DMS 273 treated with DMSO at 0.1 percent for 48 hours (cell line): Measurements from ENCODE around the gene SIM1.

Source experiments
- DNase-seq: peaks from one replicate; lab custom pipeline; 2025; lab: John Stamatoyannopoulos, UW

Gene SIM1

GRCh38 chr6:100427452-100427851, 37.3 kb downstream of the SIM1 start:
- DNase-seq: no peak

- no peak for DNase-seq
Measured at GRCh38 chr6:100426744-100427338, 37.9 kb downstream of the SIM1 start.

- no peak for DNase-seq
Measured at GRCh38 chr6:100426241-100426640, 38.5 kb downstream of the SIM1 start.

- DNase-seq: no peak
Measured at GRCh38 chr6:100420711-100421110, 44.0 kb downstream of the SIM1 start.

DNA sequence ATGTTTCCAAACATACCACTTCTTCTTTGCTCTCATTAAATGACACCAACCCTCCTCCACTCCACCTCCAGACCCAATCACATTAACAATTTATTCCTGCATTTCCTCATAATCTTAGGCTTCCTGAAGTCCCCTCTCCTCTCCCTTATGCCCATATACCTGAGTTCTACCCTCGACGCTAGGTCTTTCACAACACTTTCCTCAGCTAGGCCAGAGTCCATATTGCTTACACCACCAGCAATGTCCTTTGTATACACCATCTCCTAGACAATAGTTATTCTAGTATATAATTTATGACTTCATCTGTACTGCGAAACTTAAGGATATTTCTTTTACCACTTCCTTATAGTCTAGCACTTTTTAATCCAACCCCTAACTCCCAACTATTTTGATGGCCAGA, 47.7 kb downstream of the SIM1 start:
- no peak for DNase-seq

DNA sequence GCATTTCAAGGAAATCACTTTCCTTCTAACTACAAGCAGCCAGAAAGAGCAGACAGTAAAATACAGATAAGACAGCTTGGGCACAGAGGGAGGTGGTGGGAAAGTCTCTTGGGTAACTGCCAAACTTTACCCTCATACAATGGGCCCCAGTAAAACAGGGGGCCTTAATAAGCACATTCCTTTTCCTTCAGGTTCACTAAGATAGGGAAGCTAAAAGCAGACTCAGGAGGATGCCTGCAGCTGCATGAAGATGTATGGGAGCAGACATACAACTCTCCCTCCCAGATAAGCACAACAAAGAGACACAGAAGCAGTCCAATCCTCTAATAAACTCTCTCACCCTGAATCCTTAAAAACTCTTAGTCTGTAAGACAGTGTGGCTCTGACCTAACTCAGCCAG, 49.0 kb downstream of the SIM1 start:
- DNase-seq: no peak

- no peak for DNase-seq
Measured at GRCh38 chr6:100412872-100413271, 51.8 kb downstream of the SIM1 start.

- DNase-seq: no peak
Measured at GRCh38 chr6:100404051-100404450, 60.7 kb downstream of the SIM1 start.

GRCh38 chr6:100393493-100393892, 71.2 kb downstream of the SIM1 start:
- DNase-seq: no peak

DNA sequence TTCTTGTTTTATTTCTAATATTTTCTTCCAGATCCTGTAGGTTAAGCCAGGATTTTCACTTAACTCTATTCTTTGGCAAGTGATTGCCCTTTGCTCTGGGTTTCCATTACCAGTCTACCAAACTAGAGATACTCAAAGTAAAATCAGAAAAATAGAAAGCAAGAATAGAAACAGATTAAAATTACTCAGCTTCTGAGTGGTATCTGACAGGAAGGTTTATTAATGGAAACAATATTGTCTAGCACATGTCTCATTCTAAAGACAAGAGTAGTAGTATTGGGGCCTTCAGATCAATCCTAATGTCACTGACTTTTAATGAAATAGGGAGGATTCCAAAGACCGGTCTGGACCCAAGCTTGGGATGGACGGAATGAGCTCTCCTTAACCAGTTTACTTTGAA, 72.3 kb downstream of the SIM1 start:
- DNase-seq: no peak

DNA sequence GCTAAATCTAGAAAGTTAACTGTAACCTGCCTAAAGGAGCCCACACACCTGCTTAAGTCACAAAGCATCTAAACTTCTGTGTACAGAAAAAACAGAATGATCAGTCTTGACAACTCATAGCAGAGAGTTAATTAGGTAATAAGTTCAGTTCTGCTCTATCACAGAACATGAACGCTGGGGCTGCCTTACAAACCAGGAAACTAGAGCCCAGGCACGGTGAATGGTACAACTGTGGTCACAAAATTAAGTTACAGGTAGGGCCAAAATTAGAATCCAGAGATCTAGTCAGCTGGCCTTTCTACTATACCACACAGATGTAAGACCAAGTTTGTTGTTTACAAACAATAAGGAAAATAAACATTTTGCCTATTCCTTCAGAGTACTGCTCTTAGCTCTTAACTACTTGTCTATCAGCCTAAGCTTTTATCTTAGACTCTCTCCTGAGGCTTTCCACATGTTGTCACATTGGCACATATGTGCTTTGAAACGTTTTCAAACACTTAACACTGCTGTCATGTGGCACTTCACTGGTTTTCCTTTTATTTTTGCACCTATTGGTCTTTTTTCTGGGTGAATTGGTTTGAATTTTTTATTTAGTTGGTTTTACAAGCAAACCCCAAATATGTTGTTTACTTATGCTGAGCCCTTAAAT, 75.7 kb downstream of the SIM1 start:
- DNase-seq: no peak

- DNase-seq: no peak
Measured at GRCh38 chr6:100382767-100383195, 81.9 kb downstream of the SIM1 start.

GRCh38 chr6:100382031-100382430, 82.7 kb downstream of the SIM1 start:
- no peak for DNase-seq

- no peak for DNase-seq
Measured at GRCh38 chr6:100381111-100381510, 83.6 kb downstream of the SIM1 start.

GRCh38 chr6:100379386-100379785, 85.3 kb downstream of the SIM1 start:
- no peak for DNase-seq

GRCh38 chr6:100378576-100378975, 86.1 kb downstream of the SIM1 start:
- no peak for DNase-seq

- DNase-seq: no peak
Measured at GRCh38 chr6:100376103-100376502, 88.6 kb downstream of the SIM1 start.

DNA sequence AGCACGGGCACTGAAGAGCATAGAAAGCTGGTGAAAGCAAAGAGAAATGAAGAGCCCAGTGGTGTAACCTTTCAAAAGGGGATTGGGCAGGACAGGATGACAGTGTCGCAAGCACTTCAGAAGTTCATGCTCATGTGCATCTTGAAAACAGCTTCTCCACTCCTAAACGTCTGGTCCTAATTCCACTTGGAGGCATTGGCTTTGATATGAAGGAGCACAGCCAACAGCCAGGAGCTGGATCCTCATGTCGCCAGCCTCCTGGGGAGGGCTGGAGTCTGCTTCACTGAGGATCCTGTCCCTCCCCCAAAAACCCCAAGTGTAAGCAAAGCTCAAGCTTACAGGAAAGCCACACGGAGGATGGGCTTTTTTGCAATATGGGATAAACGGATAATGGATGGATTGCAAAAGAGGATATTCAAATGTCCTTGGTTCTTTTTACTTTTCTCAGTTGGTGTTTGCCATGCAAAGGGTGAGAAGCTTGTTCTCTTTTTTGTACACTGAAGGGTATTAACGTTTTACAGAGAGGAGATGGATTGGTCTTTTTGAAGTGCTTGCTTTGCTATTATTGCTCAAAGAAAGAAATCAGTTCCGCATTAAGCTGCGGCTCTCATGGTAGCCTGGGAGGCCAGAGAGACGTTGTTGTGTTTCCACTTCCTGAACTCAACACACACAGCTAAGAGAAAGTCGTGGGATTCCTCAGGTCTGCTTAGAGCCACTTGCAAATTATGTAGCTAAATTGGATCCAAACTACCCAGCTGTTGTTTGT, 92.2 kb downstream of the SIM1 start:
- DNase-seq: no peak

- DNase-seq: no peak
Measured at GRCh38 chr6:100371591-100371990, 93.1 kb downstream of the SIM1 start.

DNA sequence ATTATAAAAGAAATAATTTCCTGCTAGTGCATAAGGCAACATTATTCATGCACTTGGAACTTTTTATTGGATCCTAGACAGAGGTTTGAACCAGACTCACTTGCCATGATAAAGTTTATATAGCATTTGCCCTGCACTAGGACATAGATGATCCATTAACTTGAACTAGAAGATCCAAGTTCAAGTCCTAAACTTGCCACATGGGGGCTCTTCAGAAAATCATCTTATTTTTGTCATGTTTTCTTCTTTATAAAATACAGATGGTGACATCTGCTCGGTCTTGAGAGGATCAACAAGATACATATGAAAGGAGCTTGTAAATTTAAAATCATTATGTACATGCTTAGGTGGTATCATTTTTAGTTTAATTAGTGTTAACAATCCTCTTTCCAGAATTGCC, 94.5 kb downstream of the SIM1 start:
- no peak for DNase-seq

DNA sequence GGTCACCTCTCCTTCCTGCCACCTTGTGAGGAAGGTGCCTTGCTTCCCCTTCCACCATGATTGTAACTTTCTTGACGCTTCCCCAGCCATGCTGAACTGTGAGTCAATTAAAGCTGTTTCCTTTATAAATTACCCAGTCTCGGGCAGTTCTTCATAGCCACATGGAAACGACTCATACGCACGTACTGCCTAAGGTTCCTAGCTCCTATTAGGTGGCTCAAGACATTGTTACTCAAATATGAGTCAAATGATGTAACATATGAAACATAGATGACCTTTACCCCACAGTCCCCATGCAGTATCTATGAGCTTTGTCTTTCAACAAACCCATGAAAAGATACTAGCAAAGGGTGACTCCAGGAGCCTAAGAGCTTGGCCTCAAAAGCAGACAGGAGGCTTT, 98.3 kb downstream of the SIM1 start:
- no peak for DNase-seq

GRCh38 chr6:100363651-100364050, 101.1 kb downstream of the SIM1 start:
- DNase-seq: no peak
